Lung (tissue), 12 donors: ENCODE results near the gene SPECC1L. TPM values are rescaled to one million over a fixed set of nuclear protein-coding genes. Genes with fewer than 3 reads are reported as not detected.

ENCODE experiments used
- ATAC-seq: fragments of 200-7000 bp; cut with Tn5 transposase; one replicate; pipeline ENCODE4 v1.9.1; 2020; ENCODE audit warnings: moderate number of reproducible peaks; ENCODE audit not compliant: insufficient read depth, low FRiP score
- DNase-seq, 3 donors: peaks; one replicate each; pipeline ENCODE4 v3.0.0-alpha.2; 2013 to 2017
- H3K27ac ChIP-seq, 2 donors: one replicate each; pipeline ENCODE4 v1.5.1; 2013; ENCODE audit warnings: mild to moderate bottlenecking in 2 of 2, moderate library complexity in 2 of 2, control low read depth in 1 of 2, inconsistent platforms in 1 of 2, low read depth in 1 of 2, low read length in 1 of 2
- H3K27me3 ChIP-seq, 3 donors: one replicate each; pipeline ENCODE4 v1.5.1; 2013; ENCODE audit warnings: low read length in 2 of 3; ENCODE audit not compliant: control insufficient read depth in 3 of 3, insufficient read depth in 3 of 3
- H3K36me3 ChIP-seq, 4 donors: one replicate each; pipeline ENCODE4 v1.5.1; 2013; ENCODE audit warnings: low read length in 4 of 4, mild to moderate bottlenecking in 1 of 4, moderate library complexity in 1 of 4; ENCODE audit not compliant: control insufficient read depth in 4 of 4, insufficient read depth in 4 of 4
- H3K4me1 ChIP-seq, 5 donors: one replicate each; pipeline ENCODE4 v1.5.1; 2013; ENCODE audit warnings: low read length in 5 of 5, mild to moderate bottlenecking in 2 of 5, moderate library complexity in 1 of 5; ENCODE audit not compliant: control insufficient read depth in 5 of 5, insufficient read depth in 5 of 5
- H3K4me3 ChIP-seq: one replicate; pipeline ENCODE4 v1.5.1; 2013; ENCODE audit warnings: mild to moderate bottlenecking, control low read depth, moderate library complexity
- H3K9ac ChIP-seq, 2 donors: one replicate each; pipeline ENCODE4 v1.5.1; 2013; ENCODE audit warnings: low read length in 2 of 2, control low read depth in 1 of 2; ENCODE audit not compliant: insufficient read depth in 1 of 2
- H3K9me3 ChIP-seq, 4 donors: one replicate each; pipeline ENCODE4 v1.5.1; 2013; ENCODE audit warnings: low read length in 3 of 4, mild to moderate bottlenecking in 1 of 4, moderate library complexity in 1 of 4; ENCODE audit not compliant: control insufficient read depth in 4 of 4, insufficient read depth in 3 of 4
- CTCF ChIP-seq: IDR thresholded peaks from 2 replicates; pipeline ENCODE4 v1.5.1; 2012; ENCODE audit warnings: mild to moderate bottlenecking; ENCODE audit errors: control extremely low read depth, extremely low read depth
- WGBS, 2 donors: extraction: QIAGEN DNeasy Blood & Tissue Kit; methylation state at CpG; one replicate each; pipeline ENCODE4 v1.1.7; 2013; 5-methylcytosine and 5-hydroxymethylcytosine counted together
- polyA plus RNA-seq, 2 donors: library from polyadenylated mRNA; stranded (reverse); fragments of 200-250 nt; gene quantifications; one replicate each; pipeline ENCODE4 v1.2.1, GENCODE V29; 2013
- total RNA-seq, 2 donors: library from RNA; depleted of rRNA in 1 of 2; stranded (reverse); fragments of >200 nt in 1 of 2; gene quantifications; one replicate each; pipeline ENCODE4 v1.2.1, GENCODE V29; 2014 to 2021
- donor health status: control.
- donor health status: control.
- donor health status: Bipolar disorder and iron deficiency.
- donor health status: healthy.
- donor health status: DM: yes; HTN: yes; CAD: no.

Gene SPECC1L
- total and polyA plus RNA-seq, 4 donors = 10.4 to 83.9 (median 37.8) TPM

- WGBS, 2 donors = 0 to 35% methylated on average over 1 of the region's 1 CpG
- Histone ChIP-seq H3K36me3 (no peaks in the 10 kb centered on the region), H3K4me3 (no peak overlapping the region), H3K4me1 (peaks cover 10 to 29% (median 14%) of the 10 kb centered on the region in 5 donors), H3K9me3 (no peaks in the 10 kb centered on the region), H3K9ac (no peak overlapping the region), H3K27ac (peak overlapping the region; percentile 23 to 52), H3K27me3 (no peaks in the 10 kb centered on the region)
- DNase-seq = peak; percentile 75 to 92 (median 89)
- ATAC-seq = no peak
- no peak for TF ChIP-seq CTCF
Observed at GRCh38 chr22:24466716-24467328, 196.2 kb downstream of the SPECC1L start.

- no peak overlapping the region for H3K4me3 ChIP-seq
- ATAC-seq (no peak), DNase-seq (no peak)
- no peak overlapping the region for H3K27ac ChIP-seq
- no peaks in the 10 kb centered on the region for H3K9me3 ChIP-seq
- no peaks in the 10 kb centered on the region for H3K27me3 ChIP-seq
- TF ChIP-seq CTCF = no peak
- 67 to 70% methylated on average over 2 of the region's 2 CpGs for WGBS, 2 donors
- H3K9ac ChIP-seq = no peak overlapping the region
- peaks cover 10 to 31% (median 14%) of the 10 kb centered on the region in 5 donors for H3K4me1 ChIP-seq
- no peaks in the 10 kb centered on the region for H3K36me3 ChIP-seq
Observed at GRCh38 chr22:24467340-24467739, 196.7 kb downstream of the SPECC1L start.

Other genes starting within 250 kb of the SPECC1L start
- gene SUSD2, start 89.3 kb upstream of the SPECC1L start, total RNA-seq = 10 to 100 TPM; 15.9 to 82.6 TPM
- gene SUSD2, start 89.3 kb upstream of the SPECC1L start, polyA plus RNA-seq = 100 to 1,000 TPM in 1 of 2 donors, 10 to 100 TPM in 1; 16.8 to 192 TPM
- 10 to 100 TPM in 1 of 2 donors, 1 to 10 TPM in 1; 9.8 to 92.0 TPM for gene GGT5, start 25.7 kb upstream of the SPECC1L start, total RNA-seq
- gene GGT5, start 25.7 kb upstream of the SPECC1L start, polyA plus RNA-seq = 10 to 100 TPM; 50.7 to 58.7 TPM
- 10 to 100 TPM in 1 of 2 donors, 1 to 10 TPM in 1; 10.0 to 35.6 TPM for gene ADORA2A, start 156.8 kb downstream of the SPECC1L start, total RNA-seq
- gene ADORA2A, start 156.8 kb downstream of the SPECC1L start, polyA plus RNA-seq = 10 to 100 TPM in 1 of 2 donors, 1 to 10 TPM in 1; 5.5 to 54.9 TPM
- gene UPB1, start 224.5 kb downstream of the SPECC1L start, total RNA-seq = 1 to 10 TPM; 2.1 to 4.0 TPM
- gene UPB1, start 224.5 kb downstream of the SPECC1L start, polyA plus RNA-seq = 1 to 10 TPM in 1 of 2 donors, under 1 TPM in 1; 0.87 to 4.5 TPM